HG03025 (cell line): ENCODE data around the gene HRH2.
"Not testable (repeated sequence)": the region's sequence is repeated elsewhere in the genome, so short reads cannot be mapped to it uniquely, and the experiment has no call there.

Experiments
- ATAC-seq: cut with Tn5 transposase; IDR thresholded peaks from one replicate; pipeline ENCODE4 v1.9.1; 2021; ENCODE audit warnings: mild to moderate bottlenecking, moderate library complexity; ENCODE audit not compliant: unreplicated experiment, low FRiP score

The HRH2 gene

GRCh38 chr5:175642998-175643397 is 14.9 kb upstream of the HRH2 start:
- no peak for ATAC-seq

- no peak for ATAC-seq
Measured at GRCh38 chr5:175646251-175646650, 11.6 kb upstream of the HRH2 start.

- ATAC-seq: no peak
Measured at GRCh38 chr5:175649967-175650366, 7.9 kb upstream of the HRH2 start.

GRCh38 chr5:175650430-175651205 is 7.3 kb upstream of the HRH2 start:
- not testable (repeated sequence) for ATAC-seq

GRCh38 chr5:175652741-175653663 is 4.9 kb upstream of the HRH2 start:
- no peak for ATAC-seq

- ATAC-seq: no peak
Measured at GRCh38 chr5:175653763-175654162, 4.1 kb upstream of the HRH2 start.

GRCh38 chr5:175654339-175654738 is 3.5 kb upstream of the HRH2 start:
- no peak for ATAC-seq

- ATAC-seq: no peak
Measured at GRCh38 chr5:175654807-175655206, 3.1 kb upstream of the HRH2 start.

- ATAC-seq: no peak
Measured at GRCh38 chr5:175655411-175655810, 2.5 kb upstream of the HRH2 start.

GRCh38 chr5:175656966-175657365 is 905 bp upstream of the HRH2 start:
- ATAC-seq: no peak

GRCh38 chr5:175658299-175659145 is 651 bp downstream of the HRH2 start:
- ATAC-seq: no peak

GRCh38 chr5:175659546-175660253 is 1.8 kb downstream of the HRH2 start:
- no peak for ATAC-seq

GRCh38 chr5:175663186-175664184 is 5.6 kb downstream of the HRH2 start:
- ATAC-seq: no peak

- ATAC-seq: no peak
Measured at GRCh38 chr5:175664723-175665122, 6.9 kb downstream of the HRH2 start.

GRCh38 chr5:175666216-175666615 is 8.3 kb downstream of the HRH2 start:
- no peak for ATAC-seq

- no peak for ATAC-seq
Measured at GRCh38 chr5:175668006-175668405, 10.1 kb downstream of the HRH2 start.

GRCh38 chr5:175670372-175670771 is 12.5 kb downstream of the HRH2 start:
- no peak for ATAC-seq

GRCh38 chr5:175671013-175671412 is 13.1 kb downstream of the HRH2 start:
- ATAC-seq: no peak
